ENCODE data around the gene FAM222A. TPM values are rescaled to one million over a fixed set of nuclear protein-coding genes. Genes with fewer than 3 reads are reported as not detected.

Gene FAM222A
- total and polyA plus RNA-seq, 7 donors: 1.1 to 3.3 (median 2.1) TPM

- no peak for DNase-seq
- peaks cover 0 to 6% (median 0%) of the 10 kb centered on the region in 4 donors for H3K4me1 ChIP-seq
- 89 to 98% methylated on average over 1 of the region's 1 CpG for WGBS, 2 donors
- H3K27ac ChIP-seq: no peak overlapping the region
- H3K4me3 ChIP-seq: no peak overlapping the region
- no peaks in the 10 kb centered on the region for H3K9me3 ChIP-seq
- H3K27me3 ChIP-seq: peaks cover 0 to 4% (median 0%) of the 10 kb centered on the region in 3 donors
- no peaks in the 10 kb centered on the region for H3K36me3 ChIP-seq
- intact Hi-C loops (cut with DNase I): no loop called here
- TF ChIP-seq POLR2AphosphoS5 (IDR thresholded peaks at IDR 0.05): no peak
- no peak for TF ChIP-seq POLR2A (IDR thresholded peaks at IDR 0.05)
- TF ChIP-seq CTCF (IDR thresholded peaks at IDR 0.05): no peak
- TF ChIP-seq EP300 (IDR thresholded peaks at IDR 0.05): no peak
Measured at GRCh38 chr12:109682708-109683060, 30.9 kb upstream of the FAM222A start.

GRCh38 chr12:109683316-109683715 is 30.3 kb upstream of the FAM222A start:
- no peaks in the 10 kb centered on the region for H3K36me3 ChIP-seq
- intact Hi-C loops (cut with DNase I): no loop called here
- no peak overlapping the region for H3K27ac ChIP-seq
- H3K27me3 ChIP-seq: peaks cover 0 to 3% (median 0%) of the 10 kb centered on the region in 3 donors
- H3K4me3 ChIP-seq: no peak overlapping the region
- H3K4me1 ChIP-seq: peaks cover 0 to 6% (median 0%) of the 10 kb centered on the region in 4 donors
- DNase-seq: no peak
- TF ChIP-seq POLR2AphosphoS5 (IDR thresholded peaks at IDR 0.05) (no peak), CTCF (IDR thresholded peaks at IDR 0.05) (no peak), POLR2A (IDR thresholded peaks at IDR 0.05) (no peak), EP300 (IDR thresholded peaks at IDR 0.05) (no peak)
- H3K9me3 ChIP-seq: no peaks in the 10 kb centered on the region

- no peaks in the 10 kb centered on the region for H3K36me3 ChIP-seq
- WGBS, 2 donors: 75 to 86% methylated on average over 10 of the region's 10 CpGs
- intact Hi-C loops (cut with DNase I): no loop called here
- peak; percentile 3 for DNase-seq
- peaks cover 0 to 1% (median 0%) of the 10 kb centered on the region in 4 donors for H3K4me1 ChIP-seq
- H3K4me3 ChIP-seq: no peak overlapping the region
- no peak overlapping the region for H3K27ac ChIP-seq
- no peaks in the 10 kb centered on the region for H3K9me3 ChIP-seq
- TF ChIP-seq POLR2A (IDR thresholded peaks at IDR 0.05) (no peak), CTCF (IDR thresholded peaks at IDR 0.05) (no peak), EP300 (IDR thresholded peaks at IDR 0.05) (no peak), POLR2AphosphoS5 (IDR thresholded peaks at IDR 0.05) (no peak)
- no peaks in the 10 kb centered on the region for H3K27me3 ChIP-seq
Measured at GRCh38 chr12:109685574-109686447, 27.8 kb upstream of the FAM222A start.

- Histone ChIP-seq H3K9me3 (no peaks in the 10 kb centered on the region), H3K27me3 (peaks cover 0 to 1% (median 0%) of the 10 kb centered on the region in 3 donors), H3K4me3 (no peak overlapping the region), H3K27ac (no peak overlapping the region), H3K4me1 (no peaks in the 10 kb centered on the region), H3K36me3 (no peaks in the 10 kb centered on the region)
- WGBS, 2 donors: 35 to 76% methylated on average over 7 of the region's 7 CpGs
- DNase-seq: no peak
- intact Hi-C loops (cut with DNase I): no loop called here
- TF ChIP-seq POLR2A (IDR thresholded peaks at IDR 0.05) (no peak), EP300 (IDR thresholded peaks at IDR 0.05) (no peak), POLR2AphosphoS5 (IDR thresholded peaks at IDR 0.05) (no peak), CTCF (IDR thresholded peaks at IDR 0.05) (no peak)
Measured at GRCh38 chr12:109686523-109686922, 27.1 kb upstream of the FAM222A start.
